NCI-H128 (cell line): ENCODE results near the gene RASA3.
"Not testable (repeated sequence)": the region's sequence is repeated elsewhere in the genome, so short reads cannot be mapped to it uniquely, and the experiment has no call there.

Experiments used
- DNase-seq: peaks from one replicate; lab custom pipeline; 2025; ENCODE audit not compliant: unreplicated experiment; lab: John Stamatoyannopoulos, UW

Gene RASA3

DNA sequence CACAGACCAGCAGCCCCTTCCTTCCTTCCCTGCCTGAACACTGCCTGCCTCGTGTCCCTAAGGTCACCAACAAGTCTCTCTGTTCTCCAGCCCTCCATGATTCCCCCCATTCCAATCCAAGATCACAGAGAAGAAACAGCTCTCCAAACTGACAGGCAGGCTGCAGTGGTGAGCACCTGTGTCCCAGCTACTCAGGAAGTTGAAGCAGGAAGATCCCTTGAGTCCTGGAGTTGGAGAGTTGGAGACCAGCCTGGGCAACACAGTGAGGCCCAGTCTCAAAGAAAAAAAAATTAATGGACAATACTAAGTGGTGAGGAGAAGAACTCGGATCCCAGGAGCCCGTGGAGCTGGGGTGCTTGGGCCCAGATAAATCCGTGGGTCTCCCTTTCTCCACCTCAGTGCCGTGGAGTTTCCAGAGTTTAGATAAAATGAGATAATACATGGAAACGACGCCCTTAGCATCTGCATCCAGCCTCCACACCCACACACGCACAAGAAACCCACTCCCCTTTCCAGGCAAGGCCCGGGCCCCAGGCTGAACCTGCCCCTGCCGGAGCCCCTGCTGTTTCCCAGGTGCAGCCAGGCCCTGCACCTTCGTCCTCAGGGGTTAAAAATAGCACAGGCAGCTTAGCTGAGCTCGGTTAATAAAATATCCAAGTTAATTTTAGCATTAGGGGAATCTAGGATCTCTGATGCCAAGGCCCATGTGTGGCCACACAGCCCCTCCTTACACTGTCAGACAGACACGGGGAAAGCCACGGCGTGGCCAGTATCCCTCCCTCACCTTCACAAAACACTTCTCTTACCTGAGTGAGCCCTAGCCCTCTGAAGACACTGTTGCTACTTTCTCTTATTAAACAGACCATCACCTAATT is 4.7 kb downstream of the RASA3 start:
- no peak for DNase-seq

- no peak for DNase-seq
Observed at GRCh38 chr13:114126789-114127472, 5.5 kb downstream of the RASA3 start.

GRCh38 chr13:114126086-114126485 is 6.3 kb downstream of the RASA3 start:
- not testable (repeated sequence) for DNase-seq

GRCh38 chr13:114125589-114125988 is 6.8 kb downstream of the RASA3 start:
- DNase-seq: no peak

GRCh38 chr13:114124921-114125320 is 7.5 kb downstream of the RASA3 start:
- no peak for DNase-seq

- DNase-seq: no peak
Observed at GRCh38 chr13:114124431-114124830, 8.0 kb downstream of the RASA3 start.

DNA sequence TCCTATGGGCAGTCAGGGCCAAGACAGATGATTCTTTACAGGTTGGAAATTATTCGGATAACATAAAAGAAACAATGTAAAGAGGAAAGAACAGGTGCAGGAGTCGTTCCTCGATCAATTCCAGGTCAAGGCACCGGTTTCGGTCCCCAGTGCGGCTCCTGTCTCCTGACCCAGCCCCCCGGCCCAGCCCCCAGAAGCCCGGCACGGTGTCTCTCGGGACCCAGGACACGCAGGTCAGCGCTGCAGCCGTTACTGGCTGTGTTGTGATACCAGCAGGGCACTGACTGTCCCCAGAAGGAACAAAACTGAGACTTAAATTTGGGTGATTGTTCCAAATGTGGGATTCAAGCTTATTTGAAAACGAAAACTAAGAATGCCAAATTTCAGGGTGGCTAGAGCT is 8.5 kb downstream of the RASA3 start:
- no peak for DNase-seq

DNA sequence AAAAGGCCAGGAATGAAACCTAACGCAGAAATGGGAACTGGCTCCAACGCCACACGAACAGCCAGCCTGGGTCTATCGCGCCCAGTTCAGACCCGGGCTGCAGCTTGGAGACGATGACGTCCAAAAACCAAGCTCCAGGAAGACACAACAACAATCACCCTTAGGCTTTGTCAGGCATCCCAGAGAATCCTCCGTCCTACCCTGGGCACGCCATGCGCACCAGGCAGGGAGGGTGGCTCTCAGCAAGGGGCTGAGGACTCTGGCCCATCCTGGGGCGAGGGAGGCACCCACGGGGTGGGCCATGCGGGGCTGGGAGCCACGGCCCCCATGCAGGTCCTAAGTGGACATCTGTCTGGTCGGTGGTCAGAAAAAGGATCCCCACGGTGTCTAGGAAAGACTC is 9.0 kb downstream of the RASA3 start:
- DNase-seq: no peak

- no peak for DNase-seq
Observed at GRCh38 chr13:114122591-114123211, 9.7 kb downstream of the RASA3 start.

DNA sequence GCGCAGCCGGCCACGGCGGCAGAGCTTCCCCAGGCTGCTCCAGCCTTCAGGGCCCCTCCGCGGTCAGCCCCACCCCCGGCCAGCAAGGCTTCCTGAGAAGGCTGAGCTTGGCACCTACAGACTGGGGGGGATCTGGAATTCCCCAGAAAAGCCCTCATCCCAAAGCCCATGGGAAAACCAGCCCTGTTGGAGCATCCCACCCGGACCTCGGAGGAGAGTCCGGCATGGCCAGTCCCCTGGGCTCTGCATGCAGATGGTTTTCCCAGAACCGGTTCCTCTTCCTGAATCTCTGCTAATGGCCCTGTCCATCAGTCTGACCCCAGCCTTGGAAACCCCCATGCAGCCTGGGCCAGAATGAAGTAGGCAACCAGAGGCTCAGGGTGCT is 10.3 kb downstream of the RASA3 start:
- DNase-seq: no peak

DNA sequence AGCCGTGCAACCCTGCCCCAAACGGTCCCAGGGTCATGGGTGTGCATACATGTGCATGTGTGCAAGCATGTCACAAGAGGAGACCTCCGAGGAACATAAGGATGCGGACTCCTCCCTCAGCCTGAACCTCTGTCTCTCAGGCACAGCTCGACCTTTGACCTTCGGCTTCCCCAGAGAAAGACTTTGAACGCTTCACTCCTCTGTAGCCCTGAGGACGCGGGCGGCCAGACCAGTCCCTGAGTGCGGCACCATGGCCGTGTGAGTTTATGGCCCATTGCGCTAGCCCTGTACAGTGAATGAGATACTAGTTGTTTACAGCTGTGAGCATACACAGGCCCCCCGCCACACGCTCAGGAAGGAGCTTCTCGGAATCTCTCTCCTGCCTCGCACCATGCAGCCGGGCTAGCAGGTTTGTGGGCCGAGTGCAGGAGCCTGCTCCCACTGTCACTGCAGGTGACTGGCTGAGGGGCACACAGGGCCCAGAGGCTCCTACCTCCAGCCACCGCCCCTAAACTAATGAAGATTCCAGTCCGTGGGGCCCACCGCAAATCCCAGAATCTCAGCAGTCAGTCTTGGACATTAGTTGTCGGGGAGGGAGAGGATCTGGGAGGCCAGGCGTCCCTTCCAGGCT is 10.8 kb downstream of the RASA3 start:
- DNase-seq: no peak

- no peak for DNase-seq
Observed at GRCh38 chr13:114121031-114121430, 11.4 kb downstream of the RASA3 start.

DNA sequence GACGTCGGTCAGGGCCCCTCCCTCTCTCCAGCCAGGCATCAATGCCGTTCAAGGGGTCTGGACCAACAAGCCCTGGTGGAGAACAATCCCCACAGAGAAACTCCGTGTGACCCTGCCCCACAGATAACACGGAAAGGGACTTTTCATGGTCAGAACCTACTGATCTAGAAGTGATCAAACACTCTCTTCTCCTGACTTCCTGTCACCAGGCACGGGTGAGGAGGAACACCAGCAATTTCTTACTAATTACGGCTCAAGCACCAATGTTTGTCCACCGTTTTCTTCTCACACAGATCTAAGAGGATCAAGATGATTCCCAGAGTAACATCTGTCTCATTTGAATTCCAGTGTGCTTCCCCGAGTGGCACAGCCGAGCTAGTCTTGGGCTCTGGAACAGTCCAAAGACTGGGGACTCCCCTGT is 11.8 kb downstream of the RASA3 start:
- DNase-seq: no peak

DNA sequence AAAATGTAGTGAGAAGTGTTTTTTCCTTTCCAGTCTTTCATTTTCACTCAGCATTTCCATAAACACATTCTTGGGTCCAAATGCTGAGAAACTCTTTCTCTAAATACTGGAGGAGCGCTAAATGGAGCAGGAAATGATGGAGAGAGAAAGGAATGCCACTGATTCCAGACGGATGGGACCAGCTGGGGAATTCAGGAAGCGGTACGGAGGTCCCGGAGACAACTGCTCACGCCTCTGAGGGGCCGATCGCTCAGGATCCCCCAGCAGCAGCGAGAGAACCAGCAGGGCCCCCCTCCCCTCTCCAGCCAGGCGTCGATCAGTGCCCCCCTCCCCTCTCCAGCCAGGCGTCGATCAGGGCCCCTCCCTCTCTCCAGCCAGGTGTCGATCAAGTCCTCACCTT is 13.2 kb downstream of the RASA3 start:
- DNase-seq: no peak

GRCh38 chr13:114118511-114119123 is 13.8 kb downstream of the RASA3 start:
- no peak for DNase-seq

GRCh38 chr13:114118086-114118485 is 14.3 kb downstream of the RASA3 start:
- no peak for DNase-seq

DNA sequence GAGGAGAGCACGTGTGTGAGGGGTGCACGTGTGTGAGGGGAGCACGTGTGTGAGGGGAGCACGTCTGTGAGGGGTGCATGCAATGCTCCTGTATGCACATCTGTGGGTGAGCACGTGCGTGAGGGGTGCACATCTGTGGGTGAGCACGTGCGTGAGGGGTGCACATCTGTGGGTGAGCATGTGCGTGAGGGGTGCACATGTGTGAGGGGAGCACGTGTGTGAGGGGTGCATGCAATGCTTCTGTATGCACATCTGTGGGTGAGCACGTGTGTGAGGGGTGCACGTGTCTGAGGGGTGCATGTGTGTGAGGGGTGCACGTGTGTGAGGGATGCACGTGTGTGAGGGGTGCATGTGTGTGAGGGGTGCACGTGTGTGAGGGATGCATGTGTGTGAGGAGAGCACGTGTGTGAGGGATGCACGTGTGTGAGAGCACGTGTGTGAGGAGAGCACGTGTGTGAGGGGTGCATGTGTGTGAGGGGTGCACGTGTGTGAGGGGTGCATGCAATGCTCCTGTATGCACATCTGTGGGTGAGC is 15.0 kb downstream of the RASA3 start:
- DNase-seq: not testable (repeated sequence)

DNA sequence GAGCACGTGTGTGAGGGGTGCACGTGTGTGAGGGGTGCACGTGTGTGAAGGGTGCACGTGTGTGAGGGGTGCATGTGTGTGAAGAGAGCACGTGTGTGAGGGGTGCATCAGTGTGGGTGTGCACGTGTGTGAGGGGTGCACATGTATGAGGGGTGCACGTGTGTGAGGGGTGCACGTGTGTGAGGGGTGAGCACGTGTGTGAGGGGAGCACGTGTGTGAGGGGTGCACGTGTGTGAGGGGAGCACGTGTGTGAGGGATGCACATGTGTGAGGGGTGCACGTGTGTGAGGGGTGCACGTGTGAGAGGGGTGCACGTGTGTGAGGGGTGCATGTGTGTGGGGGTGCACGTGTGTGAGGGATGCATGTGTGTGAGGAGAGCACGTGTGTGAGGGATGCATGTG is 15.7 kb downstream of the RASA3 start:
- DNase-seq: no peak

GRCh38 chr13:114115796-114116195 is 16.6 kb downstream of the RASA3 start:
- DNase-seq: no peak

DNA sequence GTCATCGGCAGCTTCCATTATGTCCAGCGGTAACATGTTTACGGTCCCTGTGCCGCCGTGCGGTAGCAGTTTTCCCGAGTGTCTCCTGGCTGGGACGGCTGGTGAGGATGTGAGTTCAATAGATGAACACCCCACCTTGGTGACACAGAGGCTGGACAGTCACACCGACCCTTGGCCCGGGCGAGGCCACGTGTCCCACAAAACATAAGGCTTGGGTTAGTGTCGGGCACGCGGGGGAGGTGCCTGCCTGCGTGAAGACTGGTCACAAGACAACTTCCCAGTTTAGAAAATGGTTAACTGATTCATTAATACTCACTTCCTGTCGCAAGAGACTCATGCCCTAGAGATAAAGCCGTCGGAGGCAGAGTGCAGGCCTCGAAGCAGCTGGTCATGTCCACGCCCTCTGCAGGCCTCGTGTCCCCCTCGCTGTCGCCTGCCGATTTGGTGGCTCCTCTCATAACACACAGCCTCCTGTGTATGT is 17.2 kb downstream of the RASA3 start:
- DNase-seq: no peak

- DNase-seq: not testable (repeated sequence)
Observed at GRCh38 chr13:114114666-114115065, 17.8 kb downstream of the RASA3 start.
